ENCODE measurements around the gene CAPN12. TPM values are rescaled to one million over a fixed set of nuclear protein-coding genes. Genes with fewer than 3 reads are reported as not detected.

The CAPN12 gene
- total RNA-seq, 1 experiment from 2014 or later, result 0.69 TPM

DNA sequence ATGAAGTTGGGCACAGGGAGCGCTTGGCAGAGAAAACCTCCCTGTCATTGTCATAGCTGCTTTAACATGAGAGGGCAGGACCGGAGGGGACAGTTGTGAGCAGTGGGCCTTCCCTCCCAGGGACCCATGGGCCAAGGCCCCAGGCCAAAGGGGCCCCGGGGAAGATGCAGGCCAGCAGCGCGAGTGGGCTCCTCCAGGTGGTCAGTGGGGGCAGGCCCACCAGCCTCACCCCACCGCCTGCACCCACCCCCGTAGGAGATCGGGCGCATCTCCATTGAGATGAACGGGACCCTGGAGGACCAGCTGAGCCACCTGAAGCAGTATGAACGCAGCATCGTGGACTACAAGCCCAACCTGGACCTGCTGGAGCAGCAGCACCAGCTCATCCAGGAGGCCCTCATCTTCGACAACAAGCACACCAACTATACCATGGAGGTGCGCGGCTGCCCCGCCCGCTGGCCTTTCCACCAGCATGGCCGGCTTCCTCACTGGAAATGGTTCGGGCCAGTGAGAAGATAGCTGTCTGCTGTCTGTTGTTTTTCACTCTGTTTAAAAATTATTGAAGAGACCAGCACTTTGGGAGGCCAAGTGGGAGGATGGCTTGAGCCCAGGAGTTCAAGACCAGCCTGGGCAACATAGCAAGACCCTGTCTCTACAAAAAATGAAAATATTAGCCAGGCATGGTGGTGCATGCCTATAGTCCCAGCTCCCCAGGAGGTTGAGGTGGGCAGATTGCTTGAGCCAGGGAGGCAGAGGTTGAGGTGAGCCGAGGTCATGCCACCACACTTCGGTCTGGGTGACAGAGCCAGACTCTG, 18.6 kb downstream of the CAPN12 start:
- H3K36me3 ChIP-seq (ENCODE audit: insufficient read depth, low read length, poor library complexity, severe bottlenecking), result peaks cover 67% of the 10 kb centered on the region
- no peak overlapping the region for H3K27ac ChIP-seq (ENCODE audit: low read depth, low read length, poor library complexity, severe bottlenecking)
- ChIA-PET CTCF (interaction anchor here (0.6 kb wide), 1 partner anchor 162 kb away, joined by 3 read pairs; no protein-coding TSS in a partner anchor), POLR2A (ENCODE audit: low non-redundant PET) (interaction anchor here (0.5 kb wide), 1 partner anchor 89 kb away, joined by 6 read pairs; no protein-coding TSS in a partner anchor)
- no peaks in the 10 kb centered on the region for H3K9me3 ChIP-seq (ENCODE audit: low read depth, low read length, poor library complexity, severe bottlenecking)
- DNase-seq (ENCODE audit: low spot score), result no peak
- no peaks in the 10 kb centered on the region for H3K4me1 ChIP-seq (ENCODE audit: insufficient read depth, low read length, poor library complexity, severe bottlenecking)
- no peak overlapping the region for H3K4me3 ChIP-seq (ENCODE audit: low read depth, low read length, poor library complexity, severe bottlenecking)
- BruUV-seq (replicated peaks), result no TSS peak
- TF ChIP-seq CTCF (conservative IDR thresholded peaks at IDR 0.05; ENCODE audit: low read depth, low read length), result no peak
- intact Hi-C loops (cut with micrococcal nuclease; ENCODE audit: unreplicated experiment), result no loop called here
- no peaks in the 10 kb centered on the region for H3K27me3 ChIP-seq (replicated peaks; ENCODE audit: insufficient read depth, low read depth, low read length, poor library complexity)

- POLR2A ChIA-PET (ENCODE audit: low non-redundant PET), result interaction anchor here (0.6 kb wide), 1 partner anchor 10 kb away, joined by 4 read pairs; no protein-coding TSS in a partner anchor
- TSS peak; percentile 72 for BruUV-seq (replicated peaks)
- Histone ChIP-seq H3K9me3 (ENCODE audit: low read depth, low read length, poor library complexity, severe bottlenecking) (no peaks in the 10 kb centered on the region), H3K36me3 (ENCODE audit: insufficient read depth, low read length, poor library complexity, severe bottlenecking) (peaks cover 56% of the 10 kb centered on the region), H3K27ac (ENCODE audit: low read depth, low read length, poor library complexity, severe bottlenecking) (no peak overlapping the region), H3K27me3 (replicated peaks; ENCODE audit: insufficient read depth, low read depth, low read length, poor library complexity) (no peaks in the 10 kb centered on the region), H3K4me3 (ENCODE audit: low read depth, low read length, poor library complexity, severe bottlenecking) (no peak overlapping the region), H3K4me1 (ENCODE audit: insufficient read depth, low read length, poor library complexity, severe bottlenecking) (no peaks in the 10 kb centered on the region)
- no peak for DNase-seq (ENCODE audit: low spot score)
- TF ChIP-seq EZH2 (IDR thresholded peaks at IDR 0.05; ENCODE audit: borderline replicate concordance, low read depth, low read length, poor library complexity, severe bottlenecking) (no peak), CTCF (conservative IDR thresholded peaks at IDR 0.05; ENCODE audit: low read depth, low read length) (no peak)
- CTCF ChIA-PET, result no interaction called here
- intact Hi-C loops (cut with micrococcal nuclease; ENCODE audit: unreplicated experiment), result no loop called here
Observed at GRCh38 chr19:38723990-38724854, 20.1 kb downstream of the CAPN12 start.

GRCh38 chr19:38723606-38723965, 20.7 kb downstream of the CAPN12 start:
- no peaks in the 10 kb centered on the region for H3K4me1 ChIP-seq (ENCODE audit: insufficient read depth, low read length, poor library complexity, severe bottlenecking)
- no peak overlapping the region for H3K27ac ChIP-seq (ENCODE audit: low read depth, low read length, poor library complexity, severe bottlenecking)
- no peak overlapping the region for H3K4me3 ChIP-seq (ENCODE audit: low read depth, low read length, poor library complexity, severe bottlenecking)
- no peaks in the 10 kb centered on the region for H3K9me3 ChIP-seq (ENCODE audit: low read depth, low read length, poor library complexity, severe bottlenecking)
- CTCF ChIA-PET, result no interaction called here
- TF ChIP-seq EZH2 (IDR thresholded peaks at IDR 0.05; ENCODE audit: borderline replicate concordance, low read depth, low read length, poor library complexity, severe bottlenecking) (no peak), CTCF (conservative IDR thresholded peaks at IDR 0.05; ENCODE audit: low read depth, low read length) (no peak)
- intact Hi-C loops (cut with micrococcal nuclease; ENCODE audit: unreplicated experiment), result no loop called here
- no TSS peak for BruUV-seq (replicated peaks)
- POLR2A ChIA-PET (ENCODE audit: low non-redundant PET), result interaction anchor here (0.6 kb wide), 1 partner anchor 188 kb away, joined by 8 read pairs; no protein-coding TSS in a partner anchor
- H3K27me3 ChIP-seq (replicated peaks; ENCODE audit: insufficient read depth, low read depth, low read length, poor library complexity), result no peaks in the 10 kb centered on the region
- no peak for DNase-seq (ENCODE audit: low spot score)
- peaks cover 56% of the 10 kb centered on the region for H3K36me3 ChIP-seq (ENCODE audit: insufficient read depth, low read length, poor library complexity, severe bottlenecking)
